SK-N-SH treated with all-trans-retinoic acid at 6 μM for 48 hours (cell line): ENCODE measurements around the gene IL7R.

Experiments used
- ATAC-seq: fragments of 200-7000 bp; cut with Tn5 transposase; 3 replicates; pipeline ENCODE4 v1.9.1; 2020; ENCODE audit warnings: mild to moderate bottlenecking, moderate library complexity
- ARNTL ChIP-seq: fragments of 450-650 bp; formaldehyde crosslinking; IDR thresholded peaks from 2 replicates; pipeline ENCODE4 v1.5.0; 2020; ENCODE audit warnings: low read depth, mild to moderate bottlenecking, moderate library complexity, borderline replicate concordance
- BACH2 ChIP-seq: fragments of 250-450 bp; sonication (Bioruptor Pico); IDR thresholded peaks from 2 replicates; pipeline ENCODE4 v1.9.0; 2021; ENCODE audit warnings: mild to moderate bottlenecking, borderline replicate concordance
- CREB5 ChIP-seq: fragments of 250-450 bp; sonication (Bioruptor Pico); IDR thresholded peaks from 2 replicates; pipeline ENCODE4 v1.5.1; 2020; ENCODE audit warnings: low read depth, mild to moderate bottlenecking, moderate library complexity
- CSDC2 ChIP-seq: fragments of 250-450 bp; sonication (Bioruptor Pico); IDR thresholded peaks from 2 replicates; pipeline ENCODE4 v1.5.0; 2020; ENCODE audit warnings: mild to moderate bottlenecking, moderate library complexity
- CSRNP3 ChIP-seq: fragments of 250-450 bp; sonication (Bioruptor Pico); IDR thresholded peaks from 2 replicates; pipeline ENCODE4 v1.5.1; 2021; ENCODE audit warnings: mild to moderate bottlenecking, moderate library complexity
- ESRRG ChIP-seq: fragments of 250-450 bp; sonication (Bioruptor Pico); IDR thresholded peaks from 2 replicates; pipeline ENCODE4 v1.6.1; 2021; ENCODE audit warnings: mild to moderate bottlenecking
- GLIS3 ChIP-seq: fragments of 250-450 bp; sonication (Bioruptor Pico); IDR thresholded peaks from 2 replicates; pipeline ENCODE4 v1.5.0; 2020; ENCODE audit warnings: mild to moderate bottlenecking, moderate library complexity
- ISL1 ChIP-seq: fragments of 250-450 bp; sonication (Bioruptor Pico); IDR thresholded peaks from 2 replicates; pipeline ENCODE4 v2.1.2; 2022; ENCODE audit warnings: mild to moderate bottlenecking, moderate library complexity
- OSR1 ChIP-seq: fragments of 250-450 bp; sonication (Bioruptor Pico); IDR thresholded peaks from 2 replicates; pipeline ENCODE4 v1.8.0; 2022; ENCODE audit warnings: moderate library complexity, mild to moderate bottlenecking, inconsistent platforms
- PATZ1 ChIP-seq: fragments of 250-450 bp; sonication (Bioruptor Pico); IDR thresholded peaks from 2 replicates; pipeline ENCODE4 v1.8.0; 2020; ENCODE audit warnings: mild to moderate bottlenecking, moderate library complexity, borderline replicate concordance
- POU6F1 ChIP-seq: fragments of 250-450 bp; sonication (Bioruptor Pico); IDR thresholded peaks from 2 replicates; pipeline ENCODE4 v1.8.0; 2021; ENCODE audit warnings: low read depth, mild to moderate bottlenecking, moderate library complexity, borderline replicate concordance
- PPARA ChIP-seq: fragments of 250-450 bp; sonication (Bioruptor Pico); IDR thresholded peaks from 2 replicates; pipeline ENCODE4 v1.5.0; 2020; ENCODE audit warnings: mild to moderate bottlenecking, borderline replicate concordance
- RARB ChIP-seq: fragments of 250-450 bp; sonication (Bioruptor Pico); IDR thresholded peaks from 2 replicates; pipeline ENCODE4 v1.8.0; 2021; ENCODE audit warnings: mild to moderate bottlenecking, moderate library complexity
- SNAI2 ChIP-seq: fragments of 250-450 bp; sonication (Bioruptor Pico); IDR thresholded peaks from 2 replicates; pipeline ENCODE4 v1.5.0; 2020; ENCODE audit warnings: mild to moderate bottlenecking, moderate library complexity
- TCF4 ChIP-seq: fragments of 250-450 bp; sonication (Bioruptor Pico); IDR thresholded peaks from 2 replicates; pipeline ENCODE4 v1.8.0; 2021; ENCODE audit warnings: mild to moderate bottlenecking, moderate library complexity, borderline replicate concordance
- TOX ChIP-seq: fragments of 250-450 bp; sonication (Bioruptor Pico); IDR thresholded peaks from 2 replicates; pipeline ENCODE4 v1.8.0; 2021; ENCODE audit warnings: mild to moderate bottlenecking, moderate library complexity, borderline replicate concordance
- TSHZ2 ChIP-seq: fragments of 250-450 bp; sonication (Bioruptor Pico); IDR thresholded peaks from 2 replicates; pipeline ENCODE4 v1.5.0; 2020; ENCODE audit warnings: mild to moderate bottlenecking, moderate library complexity
- ZC3H10 ChIP-seq: fragments of 250-450 bp; sonication (Bioruptor Pico); IDR thresholded peaks from 2 replicates; pipeline ENCODE4 v1.5.1; 2021; ENCODE audit warnings: mild to moderate bottlenecking, moderate library complexity
- ZFP3 ChIP-seq: fragments of 250-450 bp; sonication (Bioruptor Pico); IDR thresholded peaks from 2 replicates; pipeline ENCODE4 v1.5.0; 2020; ENCODE audit warnings: mild to moderate bottlenecking, moderate library complexity
- ZFP30 ChIP-seq: fragments of 450-650 bp; formaldehyde crosslinking; IDR thresholded peaks from 2 replicates; pipeline ENCODE4 v1.5.0; 2022; ENCODE audit warnings: mild to moderate bottlenecking, moderate library complexity
- ZNF565 ChIP-seq: fragments of 450-650 bp; formaldehyde crosslinking; conservative IDR thresholded peaks from 2 replicates; pipeline ENCODE4 v1.5.0; 2020; ENCODE audit warnings: low read depth, mild to moderate bottlenecking, moderate library complexity
- ZNF70 ChIP-seq: fragments of 450-650 bp; formaldehyde crosslinking; IDR thresholded peaks from 2 replicates; pipeline ENCODE4 v1.5.0; 2020; ENCODE audit warnings: mild to moderate bottlenecking, moderate library complexity
- ZNF8 ChIP-seq: fragments of 450-650 bp; formaldehyde crosslinking; IDR thresholded peaks from 2 replicates; pipeline ENCODE4 v1.5.0; 2020; ENCODE audit warnings: mild to moderate bottlenecking, moderate library complexity

The IL7R gene

GRCh38 chr5:35816881-35817521 lies 39.7 kb upstream of the IL7R start:
- TF ChIP-seq ZNF8 (no peak), ZFP3 (no peak), CSRNP3 (CRISPR knock-in tag) (no peak), GLIS3 (CRISPR knock-in tag) (no peak), ARNTL (CRISPR knock-in tag) (no peak), CSDC2 (CRISPR knock-in tag) (no peak), POU6F1 (no peak), TSHZ2 (CRISPR knock-in tag) (no peak), CREB5 (no peak), OSR1 (CRISPR knock-in tag) (no peak), ZNF70 (CRISPR knock-in tag) (no peak), SNAI2 (CRISPR knock-in tag) (no peak), TCF4 (CRISPR knock-in tag) (no peak), BACH2 (CRISPR knock-in tag) (no peak), PATZ1 (CRISPR knock-in tag) (no peak), RARB (no peak), TOX (no peak), ISL1 (CRISPR knock-in tag) (no peak), ZNF565 (no peak)
- no peak for ATAC-seq

- no peak for ATAC-seq
These were observed 37.7 kb upstream of the IL7R start for GRCh38 chr5:35819026-35819425.

More at GRCh38 chr5:35819026-35819425, 37.7 kb upstream of the IL7R start:
- TF ChIP-seq ZNF565 (no peak), BACH2 (CRISPR knock-in tag) (no peak), PATZ1 (CRISPR knock-in tag) (no peak), ZNF70 (CRISPR knock-in tag) (no peak), ZFP30 (CRISPR knock-in tag) (no peak), TSHZ2 (CRISPR knock-in tag) (no peak), ESRRG (CRISPR knock-in tag) (no peak), ARNTL (CRISPR knock-in tag) (no peak), POU6F1 (no peak), ZFP3 (no peak), ISL1 (CRISPR knock-in tag) (no peak), PPARA (no peak), TCF4 (CRISPR knock-in tag) (no peak), CSDC2 (CRISPR knock-in tag) (no peak), ZC3H10 (CRISPR knock-in tag) (no peak), OSR1 (CRISPR knock-in tag) (no peak), ZNF8 (no peak), TOX (no peak)
